Measurements from ENCODE around the gene RFPL3. TPM values are rescaled to one million over a fixed set of nuclear protein-coding genes. Genes with fewer than 3 reads are reported as not detected.
A peak's percentile ranks its signal among the peaks of the same experiment; 100 is the strongest.

RFPL3 gene
- total and polyA plus RNA-seq, 8 donors: not detected

- Histone ChIP-seq H3K36me3 (peaks cover 82 to 100% (median 100%) of the 10 kb centered on the region in 4 donors), H3K9me3 (no peaks in the 10 kb centered on the region), H3K4me3 (no peak overlapping the region), H3K27ac (no peak overlapping the region), H3K27me3 (no peaks in the 10 kb centered on the region), H3K4me1 (no peaks in the 10 kb centered on the region)
- intact Hi-C loops (cut with DNase I; ENCODE audit: low total_unique reads): no loop called here
- WGBS, 5 donors: 72 to 85% (median 77%) methylated on average over 5 of the region's 5 CpGs
- TF ChIP-seq, protein P1, sequence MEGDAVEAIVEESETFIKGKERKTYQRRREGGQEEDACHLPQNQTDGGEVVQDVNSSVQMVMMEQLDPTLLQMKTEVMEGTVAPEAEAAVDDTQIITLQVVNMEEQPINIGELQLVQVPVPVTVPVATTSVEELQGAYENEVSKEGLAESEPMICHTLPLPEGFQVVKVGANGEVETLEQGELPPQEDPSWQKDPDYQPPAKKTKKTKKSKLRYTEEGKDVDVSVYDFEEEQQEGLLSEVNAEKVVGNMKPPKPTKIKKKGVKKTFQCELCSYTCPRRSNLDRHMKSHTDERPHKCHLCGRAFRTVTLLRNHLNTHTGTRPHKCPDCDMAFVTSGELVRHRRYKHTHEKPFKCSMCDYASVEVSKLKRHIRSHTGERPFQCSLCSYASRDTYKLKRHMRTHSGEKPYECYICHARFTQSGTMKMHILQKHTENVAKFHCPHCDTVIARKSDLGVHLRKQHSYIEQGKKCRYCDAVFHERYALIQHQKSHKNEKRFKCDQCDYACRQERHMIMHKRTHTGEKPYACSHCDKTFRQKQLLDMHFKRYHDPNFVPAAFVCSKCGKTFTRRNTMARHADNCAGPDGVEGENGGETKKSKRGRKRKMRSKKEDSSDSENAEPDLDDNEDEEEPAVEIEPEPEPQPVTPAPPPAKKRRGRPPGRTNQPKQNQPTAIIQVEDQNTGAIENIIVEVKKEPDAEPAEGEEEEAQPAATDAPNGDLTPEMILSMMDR (IDR thresholded peaks at IDR 0.05): no peak
- TF ChIP-seq POLR2A (IDR thresholded peaks at IDR 0.05) (no peak), EP300 (IDR thresholded peaks at IDR 0.05) (no peak), POLR2AphosphoS5 (IDR thresholded peaks at IDR 0.05) (no peak)
- no peak for DNase-seq
Observed at GRCh38 chr22:32396746-32397145, 39.1 kb downstream of the RFPL3 start.

GRCh38 chr22:32401486-32401885, 43.8 kb downstream of the RFPL3 start:
- WGBS, 5 donors: 66 to 77% (median 76%) methylated on average over 4 of the region's 4 CpGs
- DNase-seq: no peak
- peaks cover 57 to 100% (median 100%) of the 10 kb centered on the region in 4 donors for H3K36me3 ChIP-seq

DNA sequence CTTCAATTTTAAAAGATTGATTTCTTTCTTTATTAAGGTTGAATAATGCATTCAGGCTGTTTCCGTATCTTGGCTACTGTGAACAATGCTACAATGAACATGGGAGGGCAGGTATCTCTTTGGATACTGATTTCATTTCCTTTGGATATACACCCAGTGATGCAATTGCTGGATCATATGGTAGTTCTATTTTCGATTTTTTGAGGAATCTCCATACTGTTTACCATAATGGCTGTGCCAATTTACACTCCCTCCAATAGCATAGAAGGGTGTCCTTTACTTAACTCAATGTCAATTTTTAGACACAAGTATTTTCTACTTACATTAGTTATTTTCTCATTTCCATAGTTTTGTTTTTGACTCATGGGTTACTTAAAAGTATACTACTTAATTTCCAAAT, 46.4 kb downstream of the RFPL3 start:
- H3K27ac ChIP-seq: no peak overlapping the region
- TF ChIP-seq EP300 (IDR thresholded peaks at IDR 0.05) (no peak), POLR2A (IDR thresholded peaks at IDR 0.05) (no peak), POLR2AphosphoS5 (IDR thresholded peaks at IDR 0.05) (no peak)
- TF ChIP-seq, protein P1 (IDR thresholded peaks at IDR 0.05): no peak
- H3K36me3 ChIP-seq: peaks cover 58 to 98% (median 97%) of the 10 kb centered on the region in 4 donors
- peaks cover 0 to 13% (median 5%) of the 10 kb centered on the region in 4 donors for H3K4me1 ChIP-seq
- 82 to 93% (median 88%) methylated on average over 2 of the region's 2 CpGs for WGBS, 5 donors
- no peak overlapping the region for H3K4me3 ChIP-seq
- DNase-seq: no peak
- no peaks in the 10 kb centered on the region for H3K9me3 ChIP-seq
- intact Hi-C loops (cut with DNase I; ENCODE audit: low total_unique reads): no loop called here
- no peaks in the 10 kb centered on the region for H3K27me3 ChIP-seq

More at GRCh38 chr22:32401486-32401885, 43.8 kb downstream of the RFPL3 start:
- no peaks in the 10 kb centered on the region for H3K4me1 ChIP-seq
- no peaks in the 10 kb centered on the region for H3K9me3 ChIP-seq
- TF ChIP-seq EP300 (IDR thresholded peaks at IDR 0.05) (no peak), POLR2AphosphoS5 (IDR thresholded peaks at IDR 0.05) (no peak), POLR2A (IDR thresholded peaks at IDR 0.05) (no peak)
- TF ChIP-seq, protein P1 (IDR thresholded peaks at IDR 0.05): no peak
- H3K27ac ChIP-seq: no peak overlapping the region
- no peak overlapping the region for H3K4me3 ChIP-seq
- intact Hi-C loops (cut with DNase I; ENCODE audit: low total_unique reads): no loop called here
- H3K27me3 ChIP-seq: no peaks in the 10 kb centered on the region

GRCh38 chr22:32407312-32407711, 49.6 kb downstream of the RFPL3 start:
- H3K27me3 ChIP-seq: no peaks in the 10 kb centered on the region
- intact Hi-C loops (cut with DNase I; ENCODE audit: low total_unique reads): no loop called here
- no peak overlapping the region for H3K4me3 ChIP-seq
- H3K27ac ChIP-seq: no peak overlapping the region
- peaks cover 37 to 65% (median 64%) of the 10 kb centered on the region in 4 donors for H3K36me3 ChIP-seq
- H3K4me1 ChIP-seq: peaks cover 16 to 37% (median 29%) of the 10 kb centered on the region in 4 donors
- peak in 1 of 2 donors; percentile 19 for DNase-seq
- WGBS, 5 donors: 84 to 93% (median 88%) methylated on average over 3 of the region's 3 CpGs
- TF ChIP-seq POLR2A (IDR thresholded peaks at IDR 0.05) (no peak), POLR2AphosphoS5 (IDR thresholded peaks at IDR 0.05) (no peak), EP300 (IDR thresholded peaks at IDR 0.05) (no peak)
- TF ChIP-seq, protein P1 (IDR thresholded peaks at IDR 0.05): no peak
- no peaks in the 10 kb centered on the region for H3K9me3 ChIP-seq
